OCI-LY3 (cell line): ENCODE data around the gene UQCC3.

Experiments
- H2AFZ ChIP-seq: fragments of 200-600, 300-600 bp; shearing (Covaris generic); 2 replicates; pipeline ENCODE4 v1.6.0; 2014; ENCODE audit warnings: antibody characterized with exemption, low read depth, low read length
- H3K27ac ChIP-seq: fragments of 200-600, 300-600 bp; sonication (generic); 2 replicates; pipeline ENCODE4 v1.5.1; 2014; ENCODE audit warnings: mild to moderate bottlenecking, low read length, moderate library complexity, mixed read lengths
- H3K27me3 ChIP-seq: fragments of 200-600, 300-600 bp; sonication (generic); 2 replicates; pipeline ENCODE4 v1.6.1; 2014; ENCODE audit warnings: low read depth, low read length, mixed read lengths
- H3K36me3 ChIP-seq: fragments of 200-600, 300-600 bp; sonication (generic); replicated peaks from 2 replicates; pipeline ENCODE3; 2014; ENCODE audit warnings: low read depth, low read length, mixed read lengths
- H3K4me1 ChIP-seq: fragments of 300-600, 200-600 bp; sonication (generic); 2 replicates; pipeline ENCODE4 v1.6.1; 2014; ENCODE audit warnings: low read length, mixed read lengths
- H3K4me2 ChIP-seq: fragments of 200-600, 300-600 bp; sonication (generic); 2 replicates; pipeline ENCODE4 v1.6.1; 2014; ENCODE audit warnings: low read length, mixed read lengths
- H3K4me3 ChIP-seq: fragments of 300-600, 200-600 bp; sonication (generic); 2 replicates; pipeline ENCODE4 v1.5.1; 2014; ENCODE audit warnings: antibody characterized with exemption, mild to moderate bottlenecking, low read length, moderate library complexity
- H3K79me2 ChIP-seq: fragments of 300-600, 200-600 bp; shearing (Covaris generic); 2 replicates; pipeline ENCODE4 v1.6.1; 2014; ENCODE audit warnings: mild to moderate bottlenecking, low read length, mixed read lengths
- H3K9ac ChIP-seq: fragments of 300-600, 200-600 bp; shearing (Covaris generic); 2 replicates; pipeline ENCODE4 v1.6.0; 2014; ENCODE audit warnings: mild to moderate bottlenecking, low read length, moderate library complexity
- H3K9me3 ChIP-seq: fragments of 200-600, 300-600 bp; shearing (Covaris generic); 2 replicates; pipeline ENCODE4 v1.6.1; 2014; ENCODE audit warnings: low read length, mixed read lengths; ENCODE audit not compliant: insufficient read depth
- H4K20me1 ChIP-seq: fragments of 200-600, 300-600 bp; sonication (generic); 2 replicates; pipeline ENCODE4 v1.6.1; 2016; ENCODE audit warnings: low read length, mixed read lengths; ENCODE audit not compliant: insufficient read depth
- EZH2phosphoT487 ChIP-seq: fragments of 200-600 bp; shearing (Covaris generic); IDR thresholded peaks from 2 replicates; pipeline ENCODE4 v1.6.1; 2018; ENCODE audit warnings: antibody characterized with exemption, mixed run types, low read depth
- TF ChIP-seq, protein P1 (sequence below): fragments of 200-600, 300-600 bp; sonication (generic); IDR thresholded peaks from 2 replicates; pipeline ENCODE4 v1.5.1; 2014; ENCODE audit warnings: antibody characterized with exemption, low read length, low read depth

Gene UQCC3

DNA sequence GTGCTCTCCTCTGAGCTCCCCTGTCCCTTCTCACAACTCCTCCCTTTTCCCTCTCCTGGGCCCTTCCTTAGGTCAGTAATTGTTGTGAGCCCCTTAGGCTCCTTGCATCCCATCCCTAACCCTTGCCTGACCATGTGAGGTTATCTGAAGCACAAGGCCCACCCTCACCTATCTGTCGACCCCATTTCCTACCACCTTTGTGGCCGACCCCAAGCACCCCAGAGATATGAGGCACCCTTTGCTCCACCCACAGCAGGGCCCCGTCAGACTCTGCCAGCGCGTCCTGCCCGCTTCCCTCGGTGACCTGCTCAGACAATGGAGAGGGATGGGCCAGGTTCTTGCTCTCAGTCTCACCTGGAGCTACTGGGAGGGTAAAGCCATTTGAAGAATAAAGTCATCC, 37.3 kb downstream of the UQCC3 start:
- peaks cover 15% of the 10 kb centered on the region for H3K79me2 ChIP-seq
- H2AFZ ChIP-seq: peak overlapping the region; percentile 52; the same call in 1 of the 2 replicates

DNA sequence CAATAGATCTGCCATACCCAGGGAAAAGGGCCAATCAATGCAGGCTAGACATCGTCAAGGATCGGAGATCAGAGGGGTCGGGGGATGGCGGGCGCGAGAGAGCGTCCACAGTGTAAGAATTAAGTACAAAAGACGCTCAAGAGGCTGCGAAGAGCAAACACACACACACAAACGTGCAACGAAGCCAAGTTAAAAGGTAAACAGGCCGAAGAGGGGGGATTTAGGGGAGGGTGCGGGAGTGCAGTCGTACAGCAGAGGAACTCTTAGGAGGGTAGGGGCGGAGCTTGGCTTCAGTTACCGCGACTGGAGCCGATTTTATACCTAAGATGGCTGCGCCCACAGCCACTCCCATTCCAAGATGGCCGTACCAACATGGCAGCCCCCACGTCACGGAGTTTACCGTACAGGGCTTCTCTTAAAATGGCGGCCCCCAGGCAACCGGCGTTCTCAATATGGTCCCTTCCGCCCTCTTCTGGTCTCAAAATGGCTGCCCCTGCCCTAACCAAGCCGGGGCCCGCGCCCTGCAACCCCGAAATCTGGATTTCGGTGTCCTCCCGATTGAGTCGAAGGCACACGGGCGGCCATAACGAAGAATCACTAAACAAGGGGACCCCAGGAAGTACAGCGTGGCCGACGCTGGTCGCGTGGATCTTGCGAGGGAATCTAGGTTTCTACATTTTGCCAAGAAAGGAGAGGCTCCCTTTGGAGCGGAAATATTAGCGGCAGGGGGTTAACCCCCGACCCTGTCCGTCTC, 38.0 kb downstream of the UQCC3 start:
- peaks cover 65% of the 10 kb centered on the region for H3K36me3 ChIP-seq
- peak overlapping the region; percentile 63; the same call in 1 of the 2 replicates for H2AFZ ChIP-seq

More for the DNA sequence above, 37.3 kb downstream of the UQCC3 start:
- peak overlapping the region; percentile 81 for H3K4me3 ChIP-seq
- peaks cover 28% of the 10 kb centered on the region for H3K4me1 ChIP-seq
- H3K4me2 ChIP-seq: peak overlapping the region; percentile 89
- peak overlapping the region; percentile 84 for H3K27ac ChIP-seq
- H3K36me3 ChIP-seq: peaks cover 61% of the 10 kb centered on the region
- H3K9me3 ChIP-seq: no peaks in the 10 kb centered on the region
- no peaks in the 10 kb centered on the region for H3K27me3 ChIP-seq
- H3K9ac ChIP-seq: peak overlapping the region; percentile 80
- TF ChIP-seq, protein P1, sequence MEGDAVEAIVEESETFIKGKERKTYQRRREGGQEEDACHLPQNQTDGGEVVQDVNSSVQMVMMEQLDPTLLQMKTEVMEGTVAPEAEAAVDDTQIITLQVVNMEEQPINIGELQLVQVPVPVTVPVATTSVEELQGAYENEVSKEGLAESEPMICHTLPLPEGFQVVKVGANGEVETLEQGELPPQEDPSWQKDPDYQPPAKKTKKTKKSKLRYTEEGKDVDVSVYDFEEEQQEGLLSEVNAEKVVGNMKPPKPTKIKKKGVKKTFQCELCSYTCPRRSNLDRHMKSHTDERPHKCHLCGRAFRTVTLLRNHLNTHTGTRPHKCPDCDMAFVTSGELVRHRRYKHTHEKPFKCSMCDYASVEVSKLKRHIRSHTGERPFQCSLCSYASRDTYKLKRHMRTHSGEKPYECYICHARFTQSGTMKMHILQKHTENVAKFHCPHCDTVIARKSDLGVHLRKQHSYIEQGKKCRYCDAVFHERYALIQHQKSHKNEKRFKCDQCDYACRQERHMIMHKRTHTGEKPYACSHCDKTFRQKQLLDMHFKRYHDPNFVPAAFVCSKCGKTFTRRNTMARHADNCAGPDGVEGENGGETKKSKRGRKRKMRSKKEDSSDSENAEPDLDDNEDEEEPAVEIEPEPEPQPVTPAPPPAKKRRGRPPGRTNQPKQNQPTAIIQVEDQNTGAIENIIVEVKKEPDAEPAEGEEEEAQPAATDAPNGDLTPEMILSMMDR: no peak
- TF ChIP-seq EZH2phosphoT487: no peak
- H4K20me1 ChIP-seq: no peaks in the 10 kb centered on the region

DNA sequence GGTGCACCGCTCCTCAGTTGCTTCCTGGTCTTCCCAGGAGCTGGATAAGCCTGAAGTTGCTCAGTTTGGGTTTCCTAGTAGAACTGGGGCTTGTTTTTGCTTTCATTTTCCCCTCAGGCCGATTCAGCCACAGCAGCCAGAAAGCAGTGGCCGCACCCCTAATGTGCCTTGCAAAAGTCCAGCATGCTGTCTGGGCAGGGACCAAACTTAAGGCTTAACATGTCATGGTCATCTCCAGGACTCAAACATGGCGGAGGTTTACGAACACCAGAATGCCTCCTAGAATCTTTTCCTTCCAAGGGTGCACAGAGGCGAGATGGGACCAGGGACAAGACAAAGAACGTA, 38.5 kb downstream of the UQCC3 start:
- Histone ChIP-seq H3K27ac (peak overlapping the region; percentile 84), H3K9ac (peak overlapping the region; percentile 78), H2AFZ (peak overlapping the region; percentile 63; the same call in 1 of the 2 replicates), H3K27me3 (no peaks in the 10 kb centered on the region), H3K4me1 (peaks cover 28% of the 10 kb centered on the region), H4K20me1 (no peaks in the 10 kb centered on the region), H3K79me2 (peaks cover 23% of the 10 kb centered on the region), H3K4me3 (peak overlapping the region; percentile 81), H3K9me3 (no peaks in the 10 kb centered on the region), H3K36me3 (peaks cover 66% of the 10 kb centered on the region), H3K4me2 (peak overlapping the region; percentile 89)
- TF ChIP-seq, protein P1: no peak
- TF ChIP-seq EZH2phosphoT487: no peak

More for the DNA sequence above, 38.0 kb downstream of the UQCC3 start:
- Histone ChIP-seq H3K4me2 (peak overlapping the region; percentile 89), H3K27ac (peak overlapping the region; percentile 84), H4K20me1 (no peaks in the 10 kb centered on the region), H3K9ac (peak overlapping the region; percentile 80), H3K4me1 (peaks cover 28% of the 10 kb centered on the region), H3K4me3 (peak overlapping the region; percentile 81), H3K79me2 (peaks cover 19% of the 10 kb centered on the region), H3K9me3 (no peaks in the 10 kb centered on the region), H3K27me3 (no peaks in the 10 kb centered on the region)
- TF ChIP-seq, protein P1: no peak
- TF ChIP-seq EZH2phosphoT487: no peak

DNA sequence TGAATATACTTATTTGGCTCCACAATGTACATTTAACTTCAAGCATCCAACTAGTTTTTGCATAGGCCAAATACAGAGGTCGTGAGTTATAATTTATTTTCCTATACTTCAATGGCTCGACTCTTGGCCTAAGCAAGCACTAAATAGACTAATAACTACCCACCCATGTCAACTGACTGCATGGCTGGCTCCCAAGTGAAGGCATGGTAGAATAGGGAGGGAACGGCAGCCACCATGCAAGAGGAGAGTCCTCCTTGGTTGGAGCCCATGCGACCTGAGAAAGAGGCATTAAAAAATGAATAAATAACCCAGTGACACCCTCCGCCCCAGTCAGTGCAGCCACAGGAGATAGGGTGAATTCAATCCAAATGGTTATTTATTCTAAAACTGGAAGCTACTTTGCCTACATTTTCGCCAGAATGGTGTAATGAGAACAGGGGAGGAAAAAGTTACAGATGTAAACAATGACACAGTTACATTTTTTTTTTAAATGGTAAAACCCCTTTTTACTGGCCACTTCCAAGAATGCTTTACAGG, 40.9 kb downstream of the UQCC3 start:
- Histone ChIP-seq H3K79me2 (peaks cover 29% of the 10 kb centered on the region), H3K9me3 (no peaks in the 10 kb centered on the region), H3K27me3 (no peaks in the 10 kb centered on the region), H3K4me2 (no peak overlapping the region), H3K4me1 (peaks cover 16% of the 10 kb centered on the region), H3K36me3 (peaks cover 79% of the 10 kb centered on the region), H3K4me3 (no peak overlapping the region), H4K20me1 (no peaks in the 10 kb centered on the region), H3K9ac (no peak overlapping the region), H3K27ac (peak overlapping the region; percentile 21; the same call in 1 of the 2 replicates), H2AFZ (no peak overlapping the region)
- TF ChIP-seq, protein P1: no peak
- TF ChIP-seq EZH2phosphoT487: no peak
